ENCODE data around the gene LDLRAP1. TPM values are rescaled to one million over a fixed set of nuclear protein-coding genes. Genes with fewer than 3 reads are reported as not detected.

LDLRAP1 gene
- total and polyA plus RNA-seq, 2 donors = 10.5 to 10.6 TPM

GRCh38 chr1:25543005-25543424 is 391 bp upstream of the LDLRAP1 start:
- Histone ChIP-seq H3K4me1 (ENCODE audit: insufficient read depth) (no peaks in the 10 kb centered on the region), H3K27ac (ENCODE audit: low read depth) (no peak overlapping the region), H3K36me3 (ENCODE audit: insufficient read depth) (no peaks in the 10 kb centered on the region), H3K4me3 (ENCODE audit: low read depth, low read length) (peak overlapping the region; percentile 80)
- WGBS = 23% methylated on average over 7 of the region's 7 CpGs
- no peak for DNase-seq (ENCODE audit: extremely low spot score)

GRCh38 chr1:25544243-25544764 is 898 bp downstream of the LDLRAP1 start:
- no peaks in the 10 kb centered on the region for H3K4me1 ChIP-seq (ENCODE audit: insufficient read depth)
- peak overlapping the region; percentile 80 for H3K4me3 ChIP-seq (ENCODE audit: low read depth, low read length)
- H3K27ac ChIP-seq (ENCODE audit: low read depth) = no peak overlapping the region
- DNase-seq (ENCODE audit: extremely low spot score) = no peak
- WGBS = 16% methylated on average over 25 of the region's 25 CpGs
- H3K36me3 ChIP-seq (ENCODE audit: insufficient read depth) = no peaks in the 10 kb centered on the region

GRCh38 chr1:25544819-25545218 is 1.4 kb downstream of the LDLRAP1 start:
- DNase-seq (ENCODE audit: extremely low spot score) = no peak
- peak overlapping the region; percentile 80 for H3K4me3 ChIP-seq (ENCODE audit: low read depth, low read length)
- H3K4me1 ChIP-seq (ENCODE audit: insufficient read depth) = no peaks in the 10 kb centered on the region
- no peaks in the 10 kb centered on the region for H3K36me3 ChIP-seq (ENCODE audit: insufficient read depth)
- H3K27ac ChIP-seq (ENCODE audit: low read depth) = no peak overlapping the region
- WGBS = 63% methylated on average over 6 of the region's 6 CpGs

- Histone ChIP-seq H3K4me1 (ENCODE audit: insufficient read depth) (no peaks in the 10 kb centered on the region), H3K36me3 (ENCODE audit: insufficient read depth) (no peaks in the 10 kb centered on the region), H3K27ac (ENCODE audit: low read depth) (no peak overlapping the region), H3K4me3 (ENCODE audit: low read depth, low read length) (no peak overlapping the region)
- 91% methylated on average over 3 of the region's 3 CpGs for WGBS
- DNase-seq (ENCODE audit: extremely low spot score) = no peak
Observed at GRCh38 chr1:25545767-25546166, 2.4 kb downstream of the LDLRAP1 start.

- no peak for DNase-seq (ENCODE audit: extremely low spot score)
- Histone ChIP-seq H3K4me1 (ENCODE audit: insufficient read depth) (no peaks in the 10 kb centered on the region), H3K36me3 (ENCODE audit: insufficient read depth) (no peaks in the 10 kb centered on the region), H3K4me3 (ENCODE audit: low read depth, low read length) (no peak overlapping the region), H3K27ac (ENCODE audit: low read depth) (no peak overlapping the region)
- WGBS = 94% methylated on average over 1 of the region's 1 CpG
Observed at GRCh38 chr1:25546193-25546592, 2.8 kb downstream of the LDLRAP1 start.

- Histone ChIP-seq H3K4me1 (ENCODE audit: insufficient read depth) (no peaks in the 10 kb centered on the region), H3K27ac (ENCODE audit: low read depth) (no peak overlapping the region), H3K4me3 (ENCODE audit: low read depth, low read length) (no peak overlapping the region), H3K36me3 (ENCODE audit: insufficient read depth) (no peaks in the 10 kb centered on the region)
- DNase-seq (ENCODE audit: extremely low spot score) = no peak
- WGBS = 90% methylated on average over 4 of the region's 4 CpGs
Observed at GRCh38 chr1:25548601-25549000, 5.2 kb downstream of the LDLRAP1 start.

GRCh38 chr1:25549273-25550154 is 6.1 kb downstream of the LDLRAP1 start:
- DNase-seq (ENCODE audit: extremely low spot score) = no peak
- WGBS = 60% methylated on average over 19 of the region's 19 CpGs
- Histone ChIP-seq H3K4me1 (ENCODE audit: insufficient read depth) (no peaks in the 10 kb centered on the region), H3K27ac (ENCODE audit: low read depth) (no peak overlapping the region), H3K4me3 (ENCODE audit: low read depth, low read length) (no peak overlapping the region), H3K36me3 (ENCODE audit: insufficient read depth) (no peaks in the 10 kb centered on the region)

GRCh38 chr1:25550155-25550506 is 6.7 kb downstream of the LDLRAP1 start:
- Histone ChIP-seq H3K4me3 (ENCODE audit: low read depth, low read length) (no peak overlapping the region), H3K4me1 (ENCODE audit: insufficient read depth) (no peaks in the 10 kb centered on the region), H3K36me3 (ENCODE audit: insufficient read depth) (no peaks in the 10 kb centered on the region), H3K27ac (ENCODE audit: low read depth) (no peak overlapping the region)
- DNase-seq (ENCODE audit: extremely low spot score) = no peak
- 56% methylated on average over 2 of the region's 2 CpGs for WGBS

- Histone ChIP-seq H3K4me1 (ENCODE audit: insufficient read depth) (no peaks in the 10 kb centered on the region), H3K4me3 (ENCODE audit: low read depth, low read length) (no peak overlapping the region), H3K27ac (ENCODE audit: low read depth) (no peak overlapping the region), H3K36me3 (ENCODE audit: insufficient read depth) (no peaks in the 10 kb centered on the region)
- DNase-seq (ENCODE audit: extremely low spot score) = no peak
- WGBS = 80% methylated on average over 3 of the region's 3 CpGs
Observed at GRCh38 chr1:25550683-25551310, 7.4 kb downstream of the LDLRAP1 start.

- 93% methylated on average over 11 of the region's 11 CpGs for WGBS
- H3K4me1 ChIP-seq (ENCODE audit: insufficient read depth) = no peaks in the 10 kb centered on the region
- H3K4me3 ChIP-seq (ENCODE audit: low read depth, low read length) = no peak overlapping the region
- H3K36me3 ChIP-seq (ENCODE audit: insufficient read depth) = no peaks in the 10 kb centered on the region
- no peak overlapping the region for H3K27ac ChIP-seq (ENCODE audit: low read depth)
- DNase-seq (ENCODE audit: extremely low spot score) = no peak
Observed at GRCh38 chr1:25553749-25554429, 10.5 kb downstream of the LDLRAP1 start.

- no peak overlapping the region for H3K4me3 ChIP-seq (ENCODE audit: low read depth, low read length)
- no peaks in the 10 kb centered on the region for H3K4me1 ChIP-seq (ENCODE audit: insufficient read depth)
- no peaks in the 10 kb centered on the region for H3K36me3 ChIP-seq (ENCODE audit: insufficient read depth)
- H3K27ac ChIP-seq (ENCODE audit: low read depth) = no peak overlapping the region
- no peak for DNase-seq (ENCODE audit: extremely low spot score)
- 95% methylated on average over 3 of the region's 3 CpGs for WGBS
Observed at GRCh38 chr1:25554430-25554780, 11.0 kb downstream of the LDLRAP1 start.

GRCh38 chr1:25554886-25555752 is 11.7 kb downstream of the LDLRAP1 start:
- H3K4me1 ChIP-seq (ENCODE audit: insufficient read depth) = no peaks in the 10 kb centered on the region
- no peak for DNase-seq (ENCODE audit: extremely low spot score)
- H3K36me3 ChIP-seq (ENCODE audit: insufficient read depth) = no peaks in the 10 kb centered on the region
- no peak overlapping the region for H3K27ac ChIP-seq (ENCODE audit: low read depth)
- 88% methylated on average over 14 of the region's 14 CpGs for WGBS
- H3K4me3 ChIP-seq (ENCODE audit: low read depth, low read length) = no peak overlapping the region

GRCh38 chr1:25555753-25556092 is 12.3 kb downstream of the LDLRAP1 start:
- Histone ChIP-seq H3K36me3 (ENCODE audit: insufficient read depth) (no peaks in the 10 kb centered on the region), H3K4me3 (ENCODE audit: low read depth, low read length) (no peak overlapping the region), H3K27ac (ENCODE audit: low read depth) (no peak overlapping the region), H3K4me1 (ENCODE audit: insufficient read depth) (no peaks in the 10 kb centered on the region)
- WGBS = 94% methylated on average over 5 of the region's 5 CpGs
- DNase-seq (ENCODE audit: extremely low spot score) = no peak
